Measurements from ENCODE around the gene CNR1.

- TF ChIP-seq, protein P1, sequence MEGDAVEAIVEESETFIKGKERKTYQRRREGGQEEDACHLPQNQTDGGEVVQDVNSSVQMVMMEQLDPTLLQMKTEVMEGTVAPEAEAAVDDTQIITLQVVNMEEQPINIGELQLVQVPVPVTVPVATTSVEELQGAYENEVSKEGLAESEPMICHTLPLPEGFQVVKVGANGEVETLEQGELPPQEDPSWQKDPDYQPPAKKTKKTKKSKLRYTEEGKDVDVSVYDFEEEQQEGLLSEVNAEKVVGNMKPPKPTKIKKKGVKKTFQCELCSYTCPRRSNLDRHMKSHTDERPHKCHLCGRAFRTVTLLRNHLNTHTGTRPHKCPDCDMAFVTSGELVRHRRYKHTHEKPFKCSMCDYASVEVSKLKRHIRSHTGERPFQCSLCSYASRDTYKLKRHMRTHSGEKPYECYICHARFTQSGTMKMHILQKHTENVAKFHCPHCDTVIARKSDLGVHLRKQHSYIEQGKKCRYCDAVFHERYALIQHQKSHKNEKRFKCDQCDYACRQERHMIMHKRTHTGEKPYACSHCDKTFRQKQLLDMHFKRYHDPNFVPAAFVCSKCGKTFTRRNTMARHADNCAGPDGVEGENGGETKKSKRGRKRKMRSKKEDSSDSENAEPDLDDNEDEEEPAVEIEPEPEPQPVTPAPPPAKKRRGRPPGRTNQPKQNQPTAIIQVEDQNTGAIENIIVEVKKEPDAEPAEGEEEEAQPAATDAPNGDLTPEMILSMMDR (IDR thresholded peaks at IDR 0.05 in 8 of 11, conservative IDR thresholded peaks at IDR 0.05 in 3 of 11), result no peak
- TF ChIP-seq POLR2AphosphoS5 (IDR thresholded peaks at IDR 0.05), result no peak
- no peak for TF ChIP-seq POLR2A (IDR thresholded peaks at IDR 0.05)
Observed at GRCh38 chr6:88168362-88168761, 2.2 kb upstream of the CNR1 start.
